ENCODE measurements around the gene STXBP6. TPM values are rescaled to one million over a fixed set of nuclear protein-coding genes. Genes with fewer than 3 reads are reported as not detected.

The STXBP6 gene
- total RNA-seq, 1 donor from 2014 or later = 6.8 TPM

DNA sequence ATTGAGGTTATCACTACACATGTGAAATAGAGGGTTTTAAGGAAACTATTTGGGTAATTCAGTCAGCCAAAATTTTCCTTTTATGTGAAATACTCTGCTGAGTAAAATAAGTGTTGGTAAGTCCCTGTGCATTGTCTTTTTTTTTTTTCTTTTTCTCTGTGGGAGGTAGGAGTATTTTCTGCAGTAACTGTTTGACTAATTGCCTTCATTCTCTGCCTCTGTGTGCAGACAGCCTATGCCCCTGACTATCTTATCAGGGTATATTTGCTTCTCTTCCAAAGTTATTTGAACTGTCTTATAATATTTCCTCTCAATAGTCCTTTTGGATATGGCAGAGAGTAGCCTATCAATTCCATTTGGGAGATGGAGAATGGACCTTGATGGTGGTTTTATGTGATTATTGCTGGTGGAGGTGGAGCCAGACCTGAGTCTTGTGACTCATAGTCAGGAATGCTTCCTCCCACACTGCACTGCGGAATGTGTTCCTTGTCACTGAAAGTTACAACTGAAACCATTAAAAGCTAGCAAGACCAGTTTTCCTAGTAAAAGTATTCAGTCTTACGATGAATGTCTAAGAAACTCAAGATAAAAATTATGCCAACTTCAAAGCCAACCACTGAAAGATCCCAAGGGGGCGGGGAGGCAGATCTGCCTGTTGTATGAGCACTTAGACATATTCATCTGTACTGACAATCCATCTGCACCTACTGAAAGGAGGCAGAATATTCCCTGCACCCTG lies 40.9 kb upstream of the STXBP6 start:
- DNase-seq (ENCODE audit: low read depth, low spot score) = no peak
- Mint-ChIP-seq H3K4me1 (no peaks in the 10 kb centered on the region), H3K9me3 (no peaks in the 10 kb centered on the region), H3K27me3 (ENCODE audit: low read depth) (no peaks in the 10 kb centered on the region), H3K4me3 (no peak overlapping the region), H3K27ac (ENCODE audit: unreplicated experiment) (no peak overlapping the region), H3K36me3 (ENCODE audit: low read depth) (no peaks in the 10 kb centered on the region)
- TF ChIP-seq, protein P1, sequence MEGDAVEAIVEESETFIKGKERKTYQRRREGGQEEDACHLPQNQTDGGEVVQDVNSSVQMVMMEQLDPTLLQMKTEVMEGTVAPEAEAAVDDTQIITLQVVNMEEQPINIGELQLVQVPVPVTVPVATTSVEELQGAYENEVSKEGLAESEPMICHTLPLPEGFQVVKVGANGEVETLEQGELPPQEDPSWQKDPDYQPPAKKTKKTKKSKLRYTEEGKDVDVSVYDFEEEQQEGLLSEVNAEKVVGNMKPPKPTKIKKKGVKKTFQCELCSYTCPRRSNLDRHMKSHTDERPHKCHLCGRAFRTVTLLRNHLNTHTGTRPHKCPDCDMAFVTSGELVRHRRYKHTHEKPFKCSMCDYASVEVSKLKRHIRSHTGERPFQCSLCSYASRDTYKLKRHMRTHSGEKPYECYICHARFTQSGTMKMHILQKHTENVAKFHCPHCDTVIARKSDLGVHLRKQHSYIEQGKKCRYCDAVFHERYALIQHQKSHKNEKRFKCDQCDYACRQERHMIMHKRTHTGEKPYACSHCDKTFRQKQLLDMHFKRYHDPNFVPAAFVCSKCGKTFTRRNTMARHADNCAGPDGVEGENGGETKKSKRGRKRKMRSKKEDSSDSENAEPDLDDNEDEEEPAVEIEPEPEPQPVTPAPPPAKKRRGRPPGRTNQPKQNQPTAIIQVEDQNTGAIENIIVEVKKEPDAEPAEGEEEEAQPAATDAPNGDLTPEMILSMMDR (conservative IDR thresholded peaks at IDR 0.05) = no peak

DNA sequence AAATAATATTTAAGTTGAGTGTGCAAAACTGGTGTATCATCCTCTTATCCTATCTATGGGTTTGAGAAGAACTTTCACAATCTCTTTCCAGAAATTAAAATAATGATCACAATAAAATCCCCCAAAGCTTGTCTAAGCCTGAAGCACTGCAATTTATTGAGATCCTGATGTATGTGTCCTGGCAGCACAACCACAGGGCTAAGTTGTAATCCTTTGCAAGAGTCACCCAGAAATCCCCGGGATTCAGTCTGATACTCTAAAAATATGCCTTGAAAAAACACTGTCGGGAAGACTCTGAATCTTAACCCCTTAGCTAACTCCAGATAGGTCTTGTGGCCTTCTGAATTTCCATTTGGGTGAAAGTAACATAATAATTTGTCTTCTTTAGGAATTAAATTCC lies 40.3 kb upstream of the STXBP6 start:
- H3K27ac Mint-ChIP-seq (ENCODE audit: unreplicated experiment) = no peak overlapping the region
- TF ChIP-seq, protein P1 (conservative IDR thresholded peaks at IDR 0.05) = no peak
- H3K9me3 Mint-ChIP-seq = no peaks in the 10 kb centered on the region
- H3K4me3 Mint-ChIP-seq = no peak overlapping the region
- H3K27me3 Mint-ChIP-seq (ENCODE audit: low read depth) = no peaks in the 10 kb centered on the region
- H3K4me1 Mint-ChIP-seq = no peaks in the 10 kb centered on the region
- no peak for DNase-seq (ENCODE audit: low read depth, low spot score)
- H3K36me3 Mint-ChIP-seq (ENCODE audit: low read depth) = no peaks in the 10 kb centered on the region

DNA sequence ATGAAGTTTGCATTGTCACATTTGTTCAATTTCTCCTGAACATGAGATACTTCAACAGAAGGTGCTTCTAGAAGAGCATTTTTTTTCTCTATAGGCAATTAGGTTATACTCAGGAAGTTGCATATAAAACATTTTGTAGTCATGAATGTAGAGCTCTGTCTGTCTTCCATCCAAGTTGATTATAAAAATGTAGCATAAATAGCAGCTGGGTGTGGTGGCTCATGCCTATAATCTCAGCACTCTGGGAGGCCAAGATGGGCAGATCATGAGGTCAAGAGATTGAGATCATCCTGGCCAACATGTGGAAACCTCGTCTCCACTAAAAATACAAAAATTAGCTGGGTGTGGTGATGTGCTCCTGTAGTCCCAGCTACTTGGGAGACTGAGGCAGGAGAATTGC lies 39.5 kb upstream of the STXBP6 start:
- Mint-ChIP-seq H3K27ac (ENCODE audit: unreplicated experiment) (no peak overlapping the region), H3K4me3 (no peak overlapping the region), H3K36me3 (ENCODE audit: low read depth) (no peaks in the 10 kb centered on the region), H3K27me3 (ENCODE audit: low read depth) (peaks cover 1% of the 10 kb centered on the region), H3K9me3 (no peaks in the 10 kb centered on the region), H3K4me1 (no peaks in the 10 kb centered on the region)
- DNase-seq (ENCODE audit: low read depth, low spot score) = no peak
- TF ChIP-seq, protein P1 (conservative IDR thresholded peaks at IDR 0.05) = no peak

DNA sequence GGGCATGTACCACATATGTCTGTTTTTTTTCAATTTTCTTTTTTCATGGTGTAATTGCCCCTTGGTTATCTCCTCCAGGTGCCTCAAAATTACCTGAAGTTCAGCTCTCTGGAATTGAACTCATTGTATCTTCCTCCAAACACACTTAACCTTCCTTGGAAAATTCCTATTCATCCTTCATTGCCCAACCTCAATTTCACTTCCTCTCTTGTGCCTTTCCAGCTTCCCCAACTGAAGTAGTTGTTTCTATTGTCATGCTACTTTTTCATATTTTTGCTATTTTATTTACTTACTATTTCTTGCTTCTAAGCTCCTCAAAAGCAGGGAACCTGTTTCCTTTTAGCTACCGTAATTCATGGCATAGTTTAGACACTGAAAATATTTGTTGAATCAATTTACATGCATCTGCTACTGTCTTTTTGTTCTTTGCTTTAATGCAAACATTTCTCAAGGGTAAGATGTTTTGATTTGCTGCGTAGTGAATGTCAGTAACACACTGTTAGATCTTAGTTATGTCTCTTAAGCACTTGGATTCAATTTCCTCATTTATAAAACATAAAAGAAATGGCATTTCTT lies 37.0 kb upstream of the STXBP6 start:
- Mint-ChIP-seq H3K4me1 (no peaks in the 10 kb centered on the region), H3K36me3 (ENCODE audit: low read depth) (no peaks in the 10 kb centered on the region), H3K27ac (ENCODE audit: unreplicated experiment) (no peak overlapping the region), H3K4me3 (no peak overlapping the region), H3K27me3 (ENCODE audit: low read depth) (peaks cover 10% of the 10 kb centered on the region), H3K9me3 (no peaks in the 10 kb centered on the region)
- DNase-seq (ENCODE audit: low read depth, low spot score) = no peak
- TF ChIP-seq, protein P1 (conservative IDR thresholded peaks at IDR 0.05) = no peak

DNA sequence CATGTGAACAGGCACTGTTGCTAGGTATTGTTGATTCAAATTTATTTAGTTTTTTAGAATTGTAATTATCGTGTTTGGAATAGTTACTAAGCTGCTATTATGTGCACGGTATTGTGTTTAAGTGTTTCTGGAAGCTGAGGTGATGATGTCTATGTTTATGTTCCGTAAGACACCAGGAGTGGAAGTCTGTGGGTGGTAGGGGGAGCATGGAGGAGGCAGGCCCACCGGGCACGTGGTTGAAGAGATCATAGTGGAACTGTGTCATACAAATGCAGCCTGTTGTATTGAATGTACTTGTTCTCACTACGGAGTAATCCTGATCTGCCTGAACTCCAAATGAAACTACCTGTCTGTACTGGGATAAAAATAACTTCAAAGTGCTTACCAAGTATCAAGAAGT lies 36.1 kb upstream of the STXBP6 start:
- H3K4me3 Mint-ChIP-seq = no peak overlapping the region
- no peaks in the 10 kb centered on the region for H3K36me3 Mint-ChIP-seq (ENCODE audit: low read depth)
- no peak for DNase-seq (ENCODE audit: low read depth, low spot score)
- H3K4me1 Mint-ChIP-seq = no peaks in the 10 kb centered on the region
- no peak overlapping the region for H3K27ac Mint-ChIP-seq (ENCODE audit: unreplicated experiment)
- TF ChIP-seq, protein P1 (conservative IDR thresholded peaks at IDR 0.05) = no peak
- H3K9me3 Mint-ChIP-seq = no peaks in the 10 kb centered on the region
- peaks cover 10% of the 10 kb centered on the region for H3K27me3 Mint-ChIP-seq (ENCODE audit: low read depth)
